Measurements from ENCODE around the gene SEPTIN12. TPM values are rescaled to one million over a fixed set of nuclear protein-coding genes. Genes with fewer than 3 reads are reported as not detected.
A peak's percentile ranks its signal among the peaks of the same experiment; 100 is the strongest.

The SEPTIN12 gene
- total RNA-seq, 4 donors from 2014 or later = 1.7 TPM; not detected in 3

- no peak overlapping the region for H3K4me3 ChIP-seq
- 76% methylated on average over 14 of the region's 14 CpGs for WGBS
Observed at GRCh38 chr16:4747906-4748681, 40.1 kb downstream of the SEPTIN12 start.

DNA sequence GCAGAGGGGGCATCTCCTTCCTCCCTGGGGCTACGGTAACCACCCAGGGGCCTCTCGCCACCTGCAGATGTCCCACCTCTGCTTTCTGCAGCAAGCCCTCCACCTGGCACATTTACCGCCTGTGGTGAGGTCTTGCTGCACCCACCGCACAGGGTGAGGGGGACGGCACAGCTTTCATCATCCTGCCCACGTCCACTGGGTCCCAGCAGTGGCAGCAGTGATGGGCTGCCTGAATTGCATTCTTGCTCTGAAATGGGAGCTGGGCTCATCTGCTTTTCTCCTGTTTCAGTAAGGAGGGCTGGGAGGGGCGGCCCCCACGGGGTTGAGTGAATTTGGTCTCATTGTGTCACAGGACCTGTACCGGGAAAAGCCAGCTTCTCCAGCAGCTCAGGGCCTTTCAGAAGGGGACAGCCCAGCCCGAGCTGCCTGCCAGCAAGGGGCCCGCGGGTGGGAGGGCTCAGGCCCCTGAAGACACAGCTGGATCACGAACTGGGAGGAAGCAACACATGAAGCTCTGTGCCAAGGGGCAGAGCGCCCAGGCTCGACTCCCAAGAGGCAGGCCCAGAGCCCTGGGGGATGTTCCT, 41.1 kb downstream of the SEPTIN12 start:
- H3K4me3 ChIP-seq = no peak overlapping the region
- intact Hi-C loops (cut with DNase I) = no loop called here
- H3K27me3 ChIP-seq = no peaks in the 10 kb centered on the region
- 58% methylated on average over 12 of the region's 15 CpGs for WGBS
- H3K4me1 ChIP-seq = peaks cover 7 to 27% (median 19%) of the 10 kb centered on the region in 4 donors
- no peak for TF ChIP-seq CTCF (IDR thresholded peaks at IDR 0.05)
- TF ChIP-seq POLR2AphosphoS5 (IDR thresholded peaks at IDR 0.05) = no peak
- TF ChIP-seq EP300 (IDR thresholded peaks at IDR 0.05) = no peak
- no peak for TF ChIP-seq POLR2A (IDR thresholded peaks at IDR 0.05; ENCODE audit: low read depth)
- no peaks in the 10 kb centered on the region for H3K9me3 ChIP-seq
- H3K36me3 ChIP-seq = peaks cover 20 to 36% (median 33%) of the 10 kb centered on the region in 4 donors
- peak overlapping the region in 1 of 4 donors; percentile 29 for H3K27ac ChIP-seq (replicated peaks in 1 of 4)
- DNase-seq (ENCODE audit: extremely low spot score) = no peak

More at GRCh38 chr16:4747906-4748681, 40.1 kb downstream of the SEPTIN12 start:
- no peak for DNase-seq (ENCODE audit: extremely low spot score)
- TF ChIP-seq POLR2A (IDR thresholded peaks at IDR 0.05; ENCODE audit: low read depth) = no peak
- no peak for TF ChIP-seq EP300 (IDR thresholded peaks at IDR 0.05)
- TF ChIP-seq CTCF (IDR thresholded peaks at IDR 0.05) = no peak
- TF ChIP-seq POLR2AphosphoS5 (IDR thresholded peaks at IDR 0.05) = no peak
- intact Hi-C loops (cut with DNase I) = no loop called here
- Histone ChIP-seq H3K4me1 (peaks cover 3 to 27% (median 16%) of the 10 kb centered on the region in 4 donors), H3K36me3 (peaks cover 27 to 47% (median 43%) of the 10 kb centered on the region in 4 donors), H3K9me3 (no peaks in the 10 kb centered on the region), H3K27me3 (no peaks in the 10 kb centered on the region), H3K27ac (replicated peaks in 1 of 4) (peak overlapping the region in 1 of 4 donors; percentile 29)

DNA sequence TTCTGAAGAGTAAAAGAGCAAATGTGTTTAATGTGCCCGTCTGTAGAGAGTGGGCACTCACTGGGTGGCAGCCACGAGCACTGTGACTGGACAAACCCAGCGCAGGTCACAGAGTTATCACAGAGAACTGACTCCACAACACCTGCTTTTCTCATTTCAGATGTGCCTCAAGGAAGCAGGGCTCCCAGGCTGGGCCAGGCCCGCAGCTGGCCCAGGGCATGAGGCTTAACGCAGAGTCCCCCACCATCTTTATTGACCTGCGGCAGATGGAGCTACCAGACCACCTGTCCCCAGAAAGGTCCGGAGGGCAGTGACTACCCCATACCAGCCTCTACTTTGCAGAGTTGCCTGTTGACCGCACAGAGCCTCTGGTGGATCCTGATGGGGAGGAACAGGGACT, 41.9 kb downstream of the SEPTIN12 start:
- no peaks in the 10 kb centered on the region for H3K9me3 ChIP-seq
- WGBS = 69% methylated on average over 3 of the region's 8 CpGs
- DNase-seq (ENCODE audit: extremely low spot score) = no peak
- intact Hi-C loops (cut with DNase I) = no loop called here
- H3K4me3 ChIP-seq = no peak overlapping the region
- peaks cover 7 to 27% (median 19%) of the 10 kb centered on the region in 4 donors for H3K4me1 ChIP-seq
- peaks cover 11 to 28% (median 24%) of the 10 kb centered on the region in 4 donors for H3K36me3 ChIP-seq
- H3K27me3 ChIP-seq = no peaks in the 10 kb centered on the region
- no peak for TF ChIP-seq POLR2A (IDR thresholded peaks at IDR 0.05; ENCODE audit: low read depth)
- no peak for TF ChIP-seq POLR2AphosphoS5 (IDR thresholded peaks at IDR 0.05)
- no peak overlapping the region for H3K27ac ChIP-seq (replicated peaks in 1 of 4)

DNA sequence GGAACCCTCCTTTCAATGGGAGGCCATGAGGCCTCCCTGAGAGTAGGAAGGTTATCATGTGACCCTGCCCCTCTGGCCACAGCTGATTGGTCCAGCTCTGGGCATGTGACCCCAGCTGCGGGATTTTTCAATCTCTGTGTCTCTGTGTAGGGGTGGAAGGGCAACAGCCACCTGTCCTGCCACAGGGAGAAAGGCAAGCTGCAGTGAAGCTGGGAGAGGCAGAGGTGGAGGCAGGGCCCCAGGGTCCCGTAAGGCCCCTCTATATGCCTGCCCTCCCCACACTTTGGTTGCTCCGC, 42.9 kb downstream of the SEPTIN12 start:
- Histone ChIP-seq H3K4me1 (peaks cover 7 to 27% (median 19%) of the 10 kb centered on the region in 4 donors), H3K9me3 (no peaks in the 10 kb centered on the region), H3K36me3 (peaks cover 6 to 18% (median 15%) of the 10 kb centered on the region in 4 donors), H3K27me3 (no peaks in the 10 kb centered on the region), H3K4me3 (no peak overlapping the region), H3K27ac (replicated peaks in 1 of 4) (no peak overlapping the region)
- intact Hi-C loops (cut with DNase I) = no loop called here
- 91% methylated on average over 3 of the region's 3 CpGs for WGBS
- TF ChIP-seq EP300 (IDR thresholded peaks at IDR 0.05) = no peak
- TF ChIP-seq POLR2A (IDR thresholded peaks at IDR 0.05; ENCODE audit: low read depth) = no peak
- no peak for TF ChIP-seq POLR2AphosphoS5 (IDR thresholded peaks at IDR 0.05)
- TF ChIP-seq CTCF (IDR thresholded peaks at IDR 0.05) = no peak
- DNase-seq (ENCODE audit: extremely low spot score) = no peak

- no peak overlapping the region for H3K27ac ChIP-seq (replicated peaks in 1 of 4)
- peaks cover 7 to 27% (median 19%) of the 10 kb centered on the region in 4 donors for H3K4me1 ChIP-seq
- H3K4me3 ChIP-seq = no peak overlapping the region
- DNase-seq (ENCODE audit: extremely low spot score) = no peak
- H3K36me3 ChIP-seq = peaks cover 1 to 13% (median 10%) of the 10 kb centered on the region in 4 donors
- no peak for TF ChIP-seq POLR2AphosphoS5 (IDR thresholded peaks at IDR 0.05)
- TF ChIP-seq EP300 (IDR thresholded peaks at IDR 0.05) = no peak
- no peak for TF ChIP-seq POLR2A (IDR thresholded peaks at IDR 0.05; ENCODE audit: low read depth)
- TF ChIP-seq CTCF (IDR thresholded peaks at IDR 0.05) = no peak
- intact Hi-C loops (cut with DNase I) = no loop called here
- no peaks in the 10 kb centered on the region for H3K27me3 ChIP-seq
- 75% methylated on average over 6 of the region's 13 CpGs for WGBS
- no peaks in the 10 kb centered on the region for H3K9me3 ChIP-seq
Observed at GRCh38 chr16:4744555-4745273, 43.4 kb downstream of the SEPTIN12 start.

Measured in esophagus muscularis mucosa (tissue), 4 donors.